ENCODE results near the gene TMEM51.

The TMEM51 gene

GRCh38 chr1:15262003-15262377 is 108.4 kb downstream of the TMEM51 start:
- no peaks in the 10 kb centered on the region for H3K36me3 Mint-ChIP-seq (ENCODE audit: low read depth)
- peaks cover 18% of the 10 kb centered on the region for H3K4me1 Mint-ChIP-seq (ENCODE audit: low read depth)
- H3K27me3 Mint-ChIP-seq (ENCODE audit: low read depth) = peaks cover 38% of the 10 kb centered on the region
- peak overlapping the region; percentile 46 for H3K4me3 Mint-ChIP-seq
- no peak for DNase-seq (ENCODE audit: low spot score)
- H3K9me3 Mint-ChIP-seq = no peaks in the 10 kb centered on the region
- H3K27ac Mint-ChIP-seq = no peak overlapping the region

DNA sequence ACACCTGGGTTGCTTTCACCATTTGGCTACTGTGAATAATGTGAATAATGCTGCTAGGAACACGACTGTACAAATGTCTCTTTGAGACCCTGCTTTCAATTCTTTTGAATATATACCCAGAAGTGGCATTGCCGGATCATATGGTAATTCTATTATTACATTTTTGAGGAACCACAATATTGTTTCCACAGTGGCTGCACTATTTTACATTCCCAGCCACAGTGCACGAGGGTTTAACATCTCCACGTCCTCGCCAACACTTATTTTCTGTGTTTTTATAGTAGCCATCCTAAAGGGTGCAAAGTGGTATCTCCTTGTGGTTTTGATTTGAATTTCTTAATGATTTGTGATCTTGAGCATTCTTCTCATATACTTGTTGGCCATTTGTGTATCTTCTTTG is 109.2 kb downstream of the TMEM51 start:
- H3K27me3 Mint-ChIP-seq (ENCODE audit: low read depth) = peaks cover 37% of the 10 kb centered on the region
- no peak for DNase-seq (ENCODE audit: low spot score)
- H3K9me3 Mint-ChIP-seq = no peaks in the 10 kb centered on the region
- peaks cover 18% of the 10 kb centered on the region for H3K4me1 Mint-ChIP-seq (ENCODE audit: low read depth)
- no peaks in the 10 kb centered on the region for H3K36me3 Mint-ChIP-seq (ENCODE audit: low read depth)
- H3K27ac Mint-ChIP-seq = no peak overlapping the region
- no peak overlapping the region for H3K4me3 Mint-ChIP-seq

DNA sequence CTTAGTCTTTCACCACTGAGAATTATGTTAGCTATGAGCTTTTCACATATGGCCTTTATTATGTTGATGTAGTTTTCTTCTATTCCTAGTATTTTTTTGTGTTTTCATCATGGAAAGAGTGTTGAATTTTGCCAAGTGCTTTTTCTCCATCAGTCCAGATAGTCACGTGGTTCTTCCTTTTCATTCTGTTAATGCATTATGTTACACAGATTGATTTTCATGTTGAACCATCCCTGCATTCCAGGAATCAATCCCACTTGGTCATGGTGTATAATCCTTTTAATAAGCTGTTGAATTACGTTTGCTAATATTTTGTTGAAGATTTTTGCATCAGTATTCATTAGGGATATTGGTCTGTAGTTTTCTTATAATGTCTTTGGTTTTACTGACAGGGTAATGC is 111.2 kb downstream of the TMEM51 start:
- no peak overlapping the region for H3K4me3 Mint-ChIP-seq
- no peak overlapping the region for H3K27ac Mint-ChIP-seq
- peaks cover 15% of the 10 kb centered on the region for H3K4me1 Mint-ChIP-seq (ENCODE audit: low read depth)
- H3K27me3 Mint-ChIP-seq (ENCODE audit: low read depth) = peaks cover 39% of the 10 kb centered on the region
- H3K36me3 Mint-ChIP-seq (ENCODE audit: low read depth) = no peaks in the 10 kb centered on the region
- no peaks in the 10 kb centered on the region for H3K9me3 Mint-ChIP-seq
- DNase-seq (ENCODE audit: low spot score) = no peak

Measured in T-helper 2 cell treated with Interferon-gamma antibody and Interleukin-4, amounts not matched to agents 5 μg/mL and 100 μg/mL, for 36 hours (primary cell).